ACC112 (cell line): ENCODE data around the gene DDX1.

Experiments used
- H2AFZ ChIP-seq: fragments of 200-600 bp; sonication (generic); one replicate; pipeline ENCODE4 v1.6.0; 2017; ENCODE audit warnings: antibody characterized with exemption, low read length; ENCODE audit not compliant: unreplicated experiment
- H3K27ac ChIP-seq: fragments of 200-600 bp; sonication (generic); 2 replicates; pipeline ENCODE4 v1.5.1; 2014; ENCODE audit warnings: low read depth, mild to moderate bottlenecking, antibody characterized with exemption, low read length, moderate library complexity
- H3K27me3 ChIP-seq: fragments of 200-600 bp; sonication (generic); 2 replicates; pipeline ENCODE4 v1.6.1; 2014; ENCODE audit warnings: mild to moderate bottlenecking, antibody characterized with exemption, low read length, moderate library complexity, mixed read lengths; ENCODE audit not compliant: insufficient read depth
- H3K36me3 ChIP-seq: fragments of 200-600 bp; sonication (generic); 2 replicates; pipeline ENCODE4 v1.6.1; 2016; ENCODE audit warnings: mild to moderate bottlenecking, antibody characterized with exemption, low read length, moderate library complexity, mixed read lengths; ENCODE audit not compliant: insufficient read depth
- H3K4me1 ChIP-seq: fragments of 200-600 bp; sonication (generic); one replicate; pipeline ENCODE4 v1.6.1; 2016; ENCODE audit warnings: low read length, mixed read lengths; ENCODE audit not compliant: insufficient read depth, unreplicated experiment, control insufficient read depth
- H3K4me3 ChIP-seq: fragments of 200-600 bp; sonication (generic); 2 replicates; pipeline ENCODE4 v1.5.1; 2014; ENCODE audit warnings: mild to moderate bottlenecking, low read depth, low read length
- H3K79me2 ChIP-seq: fragments of 200-600 bp; sonication (generic); one replicate; pipeline ENCODE4 v1.6.0; 2016; ENCODE audit warnings: low read length; ENCODE audit not compliant: control insufficient read depth, unreplicated experiment, insufficient read depth

Gene DDX1

GRCh38 chr2:15582710-15583357 is 8.8 kb upstream of the DDX1 start:
- no peaks in the 10 kb centered on the region for H3K27me3 ChIP-seq
- H2AFZ ChIP-seq = no peak overlapping the region
- H3K27ac ChIP-seq = no peak overlapping the region
- no peaks in the 10 kb centered on the region for H3K36me3 ChIP-seq
- H3K4me3 ChIP-seq = no peak overlapping the region
- H3K79me2 ChIP-seq = no peaks in the 10 kb centered on the region
- H3K4me1 ChIP-seq = peaks cover 7% of the 10 kb centered on the region

- Histone ChIP-seq H3K27ac (no peak overlapping the region), H3K79me2 (no peaks in the 10 kb centered on the region), H3K4me1 (peaks cover 7% of the 10 kb centered on the region), H3K36me3 (no peaks in the 10 kb centered on the region), H2AFZ (no peak overlapping the region), H3K27me3 (no peaks in the 10 kb centered on the region), H3K4me3 (no peak overlapping the region)
These were observed 7.8 kb upstream of the DDX1 start for GRCh38 chr2:15583826-15584225.

- no peak overlapping the region for H2AFZ ChIP-seq
- H3K4me1 ChIP-seq = peaks cover 5% of the 10 kb centered on the region
- no peaks in the 10 kb centered on the region for H3K79me2 ChIP-seq
- H3K27me3 ChIP-seq = no peaks in the 10 kb centered on the region
- H3K36me3 ChIP-seq = no peaks in the 10 kb centered on the region
- H3K4me3 ChIP-seq = no peak overlapping the region
- no peak overlapping the region for H3K27ac ChIP-seq
These were observed 7.4 kb upstream of the DDX1 start for GRCh38 chr2:15584316-15584715.

- no peaks in the 10 kb centered on the region for H3K36me3 ChIP-seq
These were observed 6.8 kb upstream of the DDX1 start for GRCh38 chr2:15584767-15585469.

GRCh38 chr2:15588329-15588919 is 3.2 kb upstream of the DDX1 start:
- no peak overlapping the region for H2AFZ ChIP-seq
- no peaks in the 10 kb centered on the region for H3K36me3 ChIP-seq
- H3K27me3 ChIP-seq = no peaks in the 10 kb centered on the region
- H3K27ac ChIP-seq = no peak overlapping the region
- peaks cover 21% of the 10 kb centered on the region for H3K79me2 ChIP-seq
- peaks cover 6% of the 10 kb centered on the region for H3K4me1 ChIP-seq
- H3K4me3 ChIP-seq = no peak overlapping the region

More at GRCh38 chr2:15584767-15585469, 6.8 kb upstream of the DDX1 start:
- H3K4me3 ChIP-seq = no peak overlapping the region
- H3K27ac ChIP-seq = no peak overlapping the region
- no peaks in the 10 kb centered on the region for H3K27me3 ChIP-seq
- no peak overlapping the region for H2AFZ ChIP-seq
- no peaks in the 10 kb centered on the region for H3K4me1 ChIP-seq
- no peaks in the 10 kb centered on the region for H3K79me2 ChIP-seq

GRCh38 chr2:15591373-15591691 is 336 bp upstream of the DDX1 start:
- H3K4me3 ChIP-seq = peak overlapping the region; percentile 100
- H3K4me1 ChIP-seq = peaks cover 17% of the 10 kb centered on the region
- peaks cover 14% of the 10 kb centered on the region for H3K36me3 ChIP-seq
- peaks cover 49% of the 10 kb centered on the region for H3K79me2 ChIP-seq
- H3K27ac ChIP-seq = peak overlapping the region; percentile 82
- H3K27me3 ChIP-seq = no peaks in the 10 kb centered on the region
- peak overlapping the region; percentile 87 for H2AFZ ChIP-seq

- Histone ChIP-seq H3K79me2 (peaks cover 51% of the 10 kb centered on the region), H3K27ac (no peak overlapping the region), H3K36me3 (peaks cover 31% of the 10 kb centered on the region), H3K4me1 (peaks cover 17% of the 10 kb centered on the region), H2AFZ (no peak overlapping the region), H3K27me3 (no peaks in the 10 kb centered on the region), H3K4me3 (peak overlapping the region; percentile 100)
These were observed 1.6 kb downstream of the DDX1 start for GRCh38 chr2:15593327-15593705.

GRCh38 chr2:15594291-15595256 is 2.9 kb downstream of the DDX1 start:
- H3K4me1 ChIP-seq = peaks cover 17% of the 10 kb centered on the region
- no peaks in the 10 kb centered on the region for H3K27me3 ChIP-seq
- peaks cover 51% of the 10 kb centered on the region for H3K79me2 ChIP-seq
- no peak overlapping the region for H3K4me3 ChIP-seq
- no peak overlapping the region for H3K27ac ChIP-seq
- H3K36me3 ChIP-seq = peaks cover 38% of the 10 kb centered on the region
- no peak overlapping the region for H2AFZ ChIP-seq

- Histone ChIP-seq H3K36me3 (peaks cover 38% of the 10 kb centered on the region), H3K4me1 (peaks cover 17% of the 10 kb centered on the region), H3K4me3 (no peak overlapping the region), H3K27me3 (no peaks in the 10 kb centered on the region), H3K27ac (no peak overlapping the region), H3K79me2 (peaks cover 51% of the 10 kb centered on the region), H2AFZ (no peak overlapping the region)
These were observed 3.8 kb downstream of the DDX1 start for GRCh38 chr2:15595342-15595905.

GRCh38 chr2:15595936-15596335 is 4.3 kb downstream of the DDX1 start:
- Histone ChIP-seq H3K4me1 (peaks cover 17% of the 10 kb centered on the region), H3K27ac (no peak overlapping the region), H3K79me2 (peaks cover 49% of the 10 kb centered on the region), H3K36me3 (peaks cover 38% of the 10 kb centered on the region), H2AFZ (no peak overlapping the region), H3K4me3 (no peak overlapping the region), H3K27me3 (no peaks in the 10 kb centered on the region)
